HG03442 (cell line): Measurements from ENCODE around the gene C11orf86.

Source experiments
- ATAC-seq: cut with Tn5 transposase; IDR thresholded peaks from one replicate; pipeline ENCODE4 v1.9.1; 2021; ENCODE audit warnings: mild to moderate bottlenecking, moderate library complexity; ENCODE audit not compliant: unreplicated experiment

C11orf86 gene

GRCh38 chr11:67022961-67023956 lies 48.2 kb downstream of the C11orf86 start, which contains the start of gene SYT12:
Gene SYT12 (plus strand): TSS chr11:67023134. CDS start chr11:67030145, 7,011 bp downstream.
- no peak for ATAC-seq

GRCh38 chr11:67023957-67024353 lies 48.9 kb downstream of the C11orf86 start:
- ATAC-seq = no peak

- no peak for ATAC-seq
Measured at GRCh38 chr11:67024410-67024809, 49.3 kb downstream of the C11orf86 start.

- ATAC-seq = no peak
Measured at GRCh38 chr11:67024966-67025365, 49.9 kb downstream of the C11orf86 start.

- ATAC-seq = no peak
Measured at GRCh38 chr11:67025750-67026149, 50.6 kb downstream of the C11orf86 start.
